K562 (cell line): Measurements from ENCODE around the gene SERINC5. TPM values are rescaled to one million over a fixed set of nuclear protein-coding genes. Genes with fewer than 3 reads are reported as not detected.

Source experiments
- CREM ChIP-seq: IDR thresholded peaks from 2 replicates; pipeline ENCODE4 v1.6.1; 2014; ENCODE audit warnings: antibody characterized with exemption, low read depth
- ELF4 ChIP-seq: fragments of 450-650 bp; formaldehyde crosslinking; IDR thresholded peaks from 2 replicates; pipeline ENCODE4 v1.4.0; 2022; ENCODE audit warnings: missing genetic modification characterization
- FOXK1 ChIP-seq: sonication (generic); formaldehyde crosslinking; IDR thresholded peaks from 2 replicates; pipeline ENCODE4 v1.8.0; 2022; ENCODE audit warnings: missing genetic modification reagents, mild to moderate bottlenecking, borderline replicate concordance
- MCM3 ChIP-seq: fragments of 450-650 bp; IDR thresholded peaks from 2 replicates; pipeline ENCODE4 v1.6.1; 2016
- MEIS2 ChIP-seq: fragments of 450-650 bp; IDR thresholded peaks from 2 replicates; pipeline ENCODE4 v1.6.1; 2014; ENCODE audit warnings: mild to moderate bottlenecking; ENCODE audit not compliant: partially characterized antibody
- NEUROD1 ChIP-seq: fragments of 150-350 bp; IDR thresholded peaks from 2 replicates; pipeline ENCODE4 v1.6.1; 2014; ENCODE audit warnings: borderline replicate concordance, low read length, low read depth; ENCODE audit not compliant: partially characterized antibody
- PHF21A ChIP-seq: fragments of 450-650 bp; IDR thresholded peaks from 2 replicates; pipeline ENCODE4 v1.6.1; 2017; ENCODE audit warnings: low read depth, borderline replicate concordance
- PURB ChIP-seq: sonication (generic); formaldehyde crosslinking; IDR thresholded peaks from 2 replicates; pipeline ENCODE4 v1.9.0; 2021; ENCODE audit warnings: low read depth, mild to moderate bottlenecking, missing genetic modification reagents
- ZNF347 ChIP-seq: fragments of 450-650 bp; formaldehyde crosslinking; IDR thresholded peaks from 2 replicates; pipeline ENCODE4 v1.4.0; 2020; ENCODE audit warnings: low read depth, mild to moderate bottlenecking, moderate library complexity
- polyA plus RNA-seq, 8 experiments: library from polyadenylated mRNA; depleted of rRNA in 4 of 8; stranded (reverse) in 5 of 8; unstranded in 3 of 8; fragments of >200 nt; fragmentation: Nextera tagmentation in 2 of 8; fragmentation: Illumina TruSeq in 1 of 8; extraction: Ambion mirVana in 2 of 8; extraction: Trizol in 1 of 8; gene quantifications; 2 replicates each; pipeline versions ENCODE4 v1.2.1 to v1.2.3, GENCODE V29; 2011 to 2014; ENCODE audit warnings: inconsistent platforms in 1 of 8, missing spikeins in 1 of 8
- total RNA-seq, 7 experiments: library from RNA; depleted of rRNA in 6 of 7; stranded (reverse); fragments of >200 nt in 6 of 7; fragmentation: Illumina TruSeq in 2 of 7; extraction: Trizol in 2 of 7; gene quantifications; 2 replicates each; pipeline versions ENCODE4 v1.2.1 to v1.2.3, GENCODE V29; 2011 to 2021; ENCODE audit warnings: low replicate concordance in 1 of 7
- TF ChIP-seq, protein P1 (sequence below): fragments of 250-450 bp; sonication (Bioruptor Pico); IDR thresholded peaks from 2 replicates; pipeline ENCODE4 v1.4.0; 2020
- TF ChIP-seq, protein P2 (sequence below): sonication (generic); formaldehyde crosslinking; IDR thresholded peaks from 2 replicates; pipeline ENCODE4 v1.8.0; 2022; ENCODE audit warnings: mild to moderate bottlenecking, missing genetic modification reagents
- TF ChIP-seq, protein P3 (sequence below), 2 experiments: fragments of 450-650 bp; IDR thresholded peaks; 2 replicates each; pipeline ENCODE4 v1.6.1; 2016; ENCODE audit warnings: mild to moderate bottlenecking in 2 of 2, borderline replicate concordance in 1 of 2, low read depth in 1 of 2, moderate library complexity in 1 of 2

The SERINC5 gene
- total and polyA plus RNA-seq, 9 of the 15 experiments (the other 6 are each of a cell fraction or from before 2014, with no cell fraction given) = 1.4 to 7.9 (median 3.7) TPM

DNA sequence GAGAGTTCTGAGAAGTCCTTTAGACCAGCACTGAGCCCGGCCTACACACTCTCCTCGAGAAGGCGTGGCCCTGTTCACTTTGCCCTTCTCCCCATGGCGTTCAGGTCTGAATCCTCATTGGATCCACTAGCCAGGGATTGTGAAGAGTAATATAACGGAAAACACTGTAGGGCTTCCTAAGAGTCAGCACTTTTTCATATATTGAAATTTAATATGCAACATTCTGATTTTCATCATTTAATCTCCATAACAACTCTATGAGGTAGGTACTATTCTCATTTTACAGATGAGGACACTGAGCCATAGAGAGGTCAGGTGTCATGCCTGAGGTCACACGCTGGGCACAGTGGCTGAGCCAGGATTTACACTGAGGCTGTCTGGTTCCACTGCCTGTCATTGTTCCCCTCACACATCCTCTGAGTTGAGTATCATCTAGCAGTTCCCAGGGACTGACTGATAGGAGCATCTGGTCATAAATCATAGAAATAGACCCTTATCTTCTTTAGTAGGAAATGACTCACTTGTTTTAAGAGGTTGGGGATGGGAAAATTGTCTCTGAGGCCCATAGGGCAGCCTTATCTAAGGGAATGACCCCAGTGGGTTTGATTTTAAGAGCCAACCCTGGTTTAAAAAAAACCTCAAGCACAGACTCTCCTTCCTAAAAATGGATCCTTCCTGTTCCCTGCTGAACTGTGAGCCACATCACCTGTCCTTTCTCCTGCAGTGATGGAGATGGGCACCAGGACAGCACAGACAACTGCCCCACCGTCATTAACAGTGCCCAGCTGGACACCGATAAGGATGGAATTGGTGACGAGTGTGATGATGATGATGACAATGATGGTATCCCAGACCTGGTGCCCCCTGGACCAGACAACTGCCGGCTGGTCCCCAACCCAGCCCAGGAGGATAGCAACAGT, 179.5 kb downstream of the SERINC5 start (continued):
- TF ChIP-seq, protein P1, sequence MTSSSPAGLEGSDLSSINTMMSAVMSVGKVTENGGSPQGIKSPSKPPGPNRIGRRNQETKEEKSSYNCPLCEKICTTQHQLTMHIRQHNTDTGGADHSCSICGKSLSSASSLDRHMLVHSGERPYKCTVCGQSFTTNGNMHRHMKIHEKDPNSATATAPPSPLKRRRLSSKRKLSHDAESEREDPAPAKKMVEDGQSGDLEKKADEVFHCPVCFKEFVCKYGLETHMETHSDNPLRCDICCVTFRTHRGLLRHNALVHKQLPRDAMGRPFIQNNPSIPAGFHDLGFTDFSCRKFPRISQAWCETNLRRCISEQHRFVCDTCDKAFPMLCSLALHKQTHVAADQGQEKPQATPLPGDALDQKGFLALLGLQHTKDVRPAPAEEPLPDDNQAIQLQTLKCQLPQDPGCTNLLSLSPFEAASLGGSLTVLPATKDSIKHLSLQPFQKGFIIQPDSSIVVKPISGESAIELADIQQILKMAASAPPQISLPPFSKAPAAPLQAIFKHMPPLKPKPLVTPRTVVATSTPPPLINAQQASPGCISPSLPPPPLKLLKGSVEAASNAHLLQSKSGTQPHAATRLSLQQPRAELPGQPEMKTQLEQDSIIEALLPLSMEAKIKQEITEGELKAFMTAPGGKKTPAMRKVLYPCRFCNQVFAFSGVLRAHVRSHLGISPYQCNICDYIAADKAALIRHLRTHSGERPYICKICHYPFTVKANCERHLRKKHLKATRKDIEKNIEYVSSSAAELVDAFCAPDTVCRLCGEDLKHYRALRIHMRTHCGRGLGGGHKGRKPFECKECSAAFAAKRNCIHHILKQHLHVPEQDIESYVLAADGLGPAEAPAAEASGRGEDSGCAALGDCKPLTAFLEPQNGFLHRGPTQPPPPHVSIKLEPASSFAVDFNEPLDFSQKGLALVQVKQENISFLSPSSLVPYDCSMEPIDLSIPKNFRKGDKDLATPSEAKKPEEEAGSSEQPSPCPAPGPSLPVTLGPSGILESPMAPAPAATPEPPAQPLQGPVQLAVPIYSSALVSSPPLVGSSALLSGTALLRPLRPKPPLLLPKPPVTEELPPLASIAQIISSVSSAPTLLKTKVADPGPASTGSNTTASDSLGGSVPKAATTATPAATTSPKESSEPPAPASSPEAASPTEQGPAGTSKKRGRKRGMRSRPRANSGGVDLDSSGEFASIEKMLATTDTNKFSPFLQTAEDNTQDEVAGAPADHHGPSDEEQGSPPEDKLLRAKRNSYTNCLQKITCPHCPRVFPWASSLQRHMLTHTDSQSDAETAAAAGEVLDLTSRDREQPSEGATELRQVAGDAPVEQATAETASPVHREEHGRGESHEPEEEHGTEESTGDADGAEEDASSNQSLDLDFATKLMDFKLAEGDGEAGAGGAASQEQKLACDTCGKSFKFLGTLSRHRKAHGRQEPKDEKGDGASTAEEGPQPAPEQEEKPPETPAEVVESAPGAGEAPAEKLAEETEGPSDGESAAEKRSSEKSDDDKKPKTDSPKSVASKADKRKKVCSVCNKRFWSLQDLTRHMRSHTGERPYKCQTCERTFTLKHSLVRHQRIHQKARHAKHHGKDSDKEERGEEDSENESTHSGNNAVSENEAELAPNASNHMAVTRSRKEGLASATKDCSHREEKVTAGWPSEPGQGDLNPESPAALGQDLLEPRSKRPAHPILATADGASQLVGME (CRISPR knock-in tag) = no peak
- TF ChIP-seq ZNF347 (CRISPR knock-in tag) = no peak
- TF ChIP-seq MCM3 = no peak
- TF ChIP-seq PHF21A = no peak
- TF ChIP-seq, protein P2, sequence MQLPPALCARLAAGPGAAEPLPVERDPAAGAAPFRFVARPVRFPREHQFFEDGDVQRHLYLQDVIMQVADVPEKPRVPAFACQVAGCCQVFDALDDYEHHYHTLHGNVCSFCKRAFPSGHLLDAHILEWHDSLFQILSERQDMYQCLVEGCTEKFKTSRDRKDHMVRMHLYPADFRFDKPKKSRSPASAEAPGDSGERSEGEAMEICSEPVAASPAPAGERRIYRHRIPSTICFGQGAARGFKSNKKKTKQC (CRISPR knock-in tag) = no peak
- no peak for TF ChIP-seq PURB (CRISPR knock-in tag)
- no peak for TF ChIP-seq ELF4
- peak; percentile 97 for TF ChIP-seq MEIS2
- TF ChIP-seq NEUROD1 = no peak
- TF ChIP-seq CREM = no peak
- no peak for TF ChIP-seq FOXK1
- TF ChIP-seq, protein P3, sequence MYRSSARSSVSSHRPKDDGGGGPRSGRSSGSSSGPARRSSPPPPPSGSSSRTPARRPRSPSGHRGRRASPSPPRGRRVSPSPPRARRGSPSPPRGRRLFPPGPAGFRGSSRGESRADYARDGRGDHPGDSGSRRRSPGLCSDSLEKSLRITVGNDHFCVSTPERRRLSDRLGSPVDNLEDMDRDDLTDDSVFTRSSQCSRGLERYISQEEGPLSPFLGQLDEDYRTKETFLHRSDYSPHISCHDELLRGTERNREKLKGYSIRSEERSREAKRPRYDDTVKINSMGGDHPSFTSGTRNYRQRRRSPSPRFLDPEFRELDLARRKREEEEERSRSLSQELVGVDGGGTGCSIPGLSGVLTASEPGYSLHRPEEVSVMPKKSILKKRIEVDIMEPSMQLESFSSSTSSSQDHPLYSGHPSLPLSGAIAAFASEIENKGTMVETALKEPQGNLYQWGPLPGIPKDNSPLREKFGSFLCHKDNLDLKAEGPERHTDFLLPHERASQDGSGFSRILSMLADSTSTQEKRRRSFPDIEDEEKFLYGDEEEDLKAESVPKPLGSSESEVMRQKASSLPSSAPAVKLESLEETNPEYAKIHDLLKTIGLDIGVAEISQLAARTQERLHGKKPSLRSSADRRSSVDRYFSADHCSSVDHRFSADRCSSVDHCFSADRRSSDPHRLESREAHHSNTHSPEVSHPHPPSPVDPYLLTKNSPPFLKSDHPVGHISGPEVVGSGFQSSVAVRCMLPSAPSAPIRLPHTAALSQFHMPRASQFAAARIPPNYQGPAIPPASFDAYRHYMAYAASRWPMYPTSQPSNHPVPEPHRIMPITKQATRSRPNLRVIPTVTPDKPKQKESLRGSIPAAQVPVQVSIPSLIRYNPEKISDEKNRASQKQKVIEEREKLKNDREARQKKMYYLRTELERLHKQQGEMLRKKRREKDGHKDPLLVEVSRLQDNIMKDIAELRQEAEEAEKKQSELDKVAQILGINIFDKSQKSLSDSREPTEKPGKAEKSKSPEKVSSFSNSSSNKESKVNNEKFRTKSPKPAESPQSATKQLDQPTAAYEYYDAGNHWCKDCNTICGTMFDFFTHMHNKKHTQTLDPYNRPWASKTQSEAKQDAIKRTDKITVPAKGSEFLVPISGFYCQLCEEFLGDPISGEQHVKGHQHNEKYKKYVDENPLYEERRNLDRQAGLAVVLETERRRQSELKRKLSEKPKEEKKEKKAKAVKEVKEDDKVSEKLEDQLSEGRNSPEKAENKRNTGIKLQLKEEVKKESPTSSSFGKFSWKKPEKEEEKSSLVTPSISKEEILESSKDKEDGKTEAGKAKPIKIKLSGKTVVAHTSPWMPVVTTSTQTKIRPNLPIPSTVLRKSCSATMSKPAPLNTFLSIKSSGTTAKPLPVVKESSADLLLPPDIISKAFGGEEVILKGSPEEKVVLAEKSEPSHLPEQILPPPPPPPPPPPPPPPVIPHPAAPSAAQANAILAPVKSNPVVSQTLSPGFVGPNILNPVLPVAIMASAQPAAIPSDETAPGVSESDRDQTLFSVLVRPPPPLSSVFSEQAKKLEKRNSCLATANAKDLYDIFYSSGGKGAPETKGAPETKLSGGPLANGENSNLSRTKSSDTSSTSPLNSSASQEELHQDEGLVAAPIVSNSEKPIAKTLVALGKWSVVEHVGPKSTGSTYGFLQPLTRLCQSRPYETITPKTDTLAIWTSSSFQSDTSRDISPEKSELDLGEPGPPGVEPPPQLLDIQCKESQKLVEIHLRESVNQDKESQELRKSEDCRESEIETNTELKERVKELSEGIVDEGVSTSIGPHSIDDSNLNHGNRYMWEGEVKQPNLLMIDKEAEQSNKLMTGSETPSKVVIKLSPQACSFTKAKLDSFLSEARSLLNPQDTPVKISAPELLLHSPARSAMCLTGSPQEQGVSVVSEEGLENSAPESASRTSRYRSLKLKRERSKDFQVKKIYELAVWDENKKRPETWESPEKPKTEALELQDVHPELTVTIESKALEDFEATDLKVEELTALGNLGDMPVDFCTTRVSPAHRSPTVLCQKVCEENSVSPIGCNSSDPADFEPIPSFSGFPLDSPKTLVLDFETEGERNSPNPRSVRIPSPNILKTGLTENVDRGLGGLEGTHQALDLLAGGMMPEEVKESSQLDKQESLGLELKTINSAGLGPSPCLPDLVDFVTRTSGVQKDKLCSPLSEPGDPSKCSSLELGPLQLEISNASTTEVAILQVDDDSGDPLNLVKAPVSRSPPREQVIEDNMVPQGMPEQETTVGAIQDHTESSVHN (IDR thresholded peaks at IDR 0.05; ENCODE audit: borderline replicate concordance in 1 of 2, low read depth in 1 of 2) = no peak
